GM12878 (cell line): Measurements from ENCODE around the gene FADS1. TPM values are rescaled to one million over a fixed set of nuclear protein-coding genes. Genes with fewer than 3 reads are reported as not detected.

Source experiments
- ATAC-seq: fragments of 200-7000 bp; cut with Tn5 transposase; 3 replicates; pipeline ENCODE4 v1.9.1; 2020; ENCODE audit warnings: mild to moderate bottlenecking, moderate library complexity
- BruUV-seq: library from RNA; stranded (reverse); fragments of 400-500 nt; replicated peaks from 2 replicates; lab custom pipeline; 2021; lab: Mats Ljungman, UMichigan
- CTCF ChIA-PET: fragments of 300-600 bp; sonication (Branson Sonifier 250); formaldehyde crosslinking; extraction: SDS; loops from one replicate; lab custom pipeline; 2021; ENCODE audit warnings: inconsistent platforms; lab: Yijun Ruan, JAX
- POLR2A ChIA-PET: fragments of 350-600 bp; formaldehyde crosslinking; extraction: SDS; loops from one replicate; lab custom pipeline; 2021; ENCODE audit warnings: inconsistent platforms; lab: Charles Lee
- RAD21 ChIA-PET: fragments of 300-600 bp; sonication (Branson Sonifier 250); formaldehyde crosslinking; loops from one replicate; lab custom pipeline; 2023; ENCODE audit warnings: antibody characterized with exemption; ENCODE audit not compliant: unreplicated experiment; lab: Charles Lee
- SMC1A ChIA-PET: fragments of 300-600 bp; sonication (Branson Sonifier 250); formaldehyde crosslinking; loops from one replicate; lab custom pipeline; 2023; ENCODE audit not compliant: unreplicated experiment, uncharacterized antibody; lab: Charles Lee
- DNase-seq: peaks from one replicate; pipeline ENCODE4 v3.0.0-alpha.2; 2011; ENCODE audit warnings: low read depth, low spot score
- FAIRE-seq: peaks from 3 replicates; lab custom pipeline; 2011; peaks lifted over from hg19 to GRCh38; lab: Jason Lieb, UNC
- H2AFZ ChIP-seq: 2 replicates; pipeline ENCODE4 v1.6.0; 2011; ENCODE audit warnings: low read depth, low read length, control low read depth; ENCODE audit not compliant: control insufficient read depth
- H3K27ac ChIP-seq: 2 replicates; pipeline ENCODE4 v1.5.1; 2011; ENCODE audit warnings: control low read depth; ENCODE audit not compliant: control insufficient read depth, insufficient read depth
- H3K27me3 ChIP-seq, 2 experiments: replicated peaks in 1 of 2; 2 replicates each; pipeline versions ENCODE4 v1.6.0 to v1.6.1; 2011; ENCODE audit warnings: low read length in 1 of 2; ENCODE audit not compliant: control insufficient read depth in 2 of 2, insufficient read depth in 2 of 2
- H3K36me3 ChIP-seq, 2 experiments: 2 replicates each; pipeline ENCODE4 v1.5.1; 2011; ENCODE audit warnings: low read length in 1 of 2; ENCODE audit not compliant: control insufficient read depth in 2 of 2, insufficient read depth in 2 of 2
- H3K4me1 ChIP-seq: 2 replicates; pipeline ENCODE4 v1.6.1; 2011; ENCODE audit warnings: mild to moderate bottlenecking, low read length, moderate library complexity, mixed read lengths; ENCODE audit not compliant: control insufficient read depth, insufficient read depth
- H3K4me2 ChIP-seq: 2 replicates; pipeline ENCODE4 v1.6.0; 2011; ENCODE audit warnings: control low read depth; ENCODE audit not compliant: control insufficient read depth, insufficient read depth
- H3K4me3 ChIP-seq: fragments of 200-600 bp; sonication (generic); 2 replicates; pipeline ENCODE4 v1.5.1; 2016
- H3K79me2 ChIP-seq: 2 replicates; pipeline ENCODE4 v1.6.0; 2011; ENCODE audit warnings: low read length; ENCODE audit not compliant: control insufficient read depth, insufficient read depth
- H3K9ac ChIP-seq: 2 replicates; pipeline ENCODE4 v1.8.0; 2011; ENCODE audit warnings: low read length, control low read depth, mixed read lengths; ENCODE audit not compliant: control insufficient read depth, insufficient read depth
- H3K9me3 ChIP-seq: replicated peaks from 3 replicates; pipeline ENCODE4 v1.5.1; 2011; ENCODE audit warnings: mild to moderate bottlenecking, low read length; ENCODE audit not compliant: control insufficient read depth, insufficient read depth
- H4K20me1 ChIP-seq: 2 replicates; pipeline ENCODE4 v1.6.0; 2011; ENCODE audit not compliant: control insufficient read depth, insufficient read depth
- BMI1 ChIP-seq: fragments of 450-650 bp; IDR thresholded peaks from 2 replicates; pipeline ENCODE4 v1.6.1; 2016; ENCODE audit warnings: mild to moderate bottlenecking, moderate library complexity, borderline replicate concordance
- GATAD2B ChIP-seq: fragments of 450-650 bp; conservative IDR thresholded peaks from 2 replicates; pipeline ENCODE4 v1.6.1; 2017; ENCODE audit warnings: low read depth, mild to moderate bottlenecking, moderate library complexity
- HDGF ChIP-seq: fragments of 450-650 bp; IDR thresholded peaks from 2 replicates; pipeline ENCODE4 v1.6.1; 2016; ENCODE audit warnings: antibody characterized with exemption
- IKZF1 ChIP-seq: fragments of 450-650 bp; conservative IDR thresholded peaks from 2 replicates; pipeline ENCODE4 v1.6.1; 2017; ENCODE audit warnings: antibody characterized with exemption, mild to moderate bottlenecking
- NBN ChIP-seq: fragments of 450-650 bp; IDR thresholded peaks from 2 replicates; pipeline ENCODE4 v1.6.1; 2016
- NR2F1 ChIP-seq: fragments of 450-650 bp; conservative IDR thresholded peaks from 2 replicates; pipeline ENCODE4 v1.6.1; 2017; ENCODE audit warnings: mild to moderate bottlenecking
- RB1 ChIP-seq: fragments of 450-650 bp; formaldehyde crosslinking; IDR thresholded peaks from 2 replicates; pipeline ENCODE4 v1.6.1; 2017; ENCODE audit warnings: mild to moderate bottlenecking, borderline replicate concordance
- RELA ChIP-seq: fragments of 450-650 bp; IDR thresholded peaks from 2 replicates; pipeline ENCODE4 v1.8.0; 2014; ENCODE audit warnings: borderline replicate concordance; ENCODE audit not compliant: partially characterized antibody
- SMAD5 ChIP-seq: IDR thresholded peaks from 2 replicates; pipeline ENCODE4 v1.6.1; 2016; ENCODE audit warnings: antibody characterized with exemption, low read depth
- SPI1 ChIP-seq: IDR thresholded peaks from 2 replicates; pipeline ENCODE4 v1.6.1; 2011; ENCODE audit warnings: low read depth, mild to moderate bottlenecking, low read length, moderate library complexity, borderline replicate concordance; ENCODE audit not compliant: insufficient read depth
- TAF1 ChIP-seq: IDR thresholded peaks from 2 replicates; pipeline ENCODE4 v1.6.1; 2011; ENCODE audit warnings: mild to moderate bottlenecking, low read depth, low read length, borderline replicate concordance
- WGBS: methylation state at CpG from one replicate; pipeline ENCODE4 v1.1.6; 2016; ENCODE audit warnings: low lambda C conversion rate; ENCODE audit not compliant: insufficient replicate concordance, insufficient coverage; ENCODE audit errors: missing lambda C conversion rate; 5-methylcytosine and 5-hydroxymethylcytosine counted together
- in situ Hi-C: fragments of 300-500 bp; cut with MboI; formaldehyde crosslinking; loops from 9 replicates; pipeline ENCODE4 v1.14.3; 2018; ENCODE audit warnings: mixed read lengths
- intact Hi-C: fragments of 100-400 bp; cut with micrococcal nuclease; formaldehyde crosslinking; loops from one replicate; pipeline ENCODE4 v1.14.2; 2022; ENCODE audit not compliant: unreplicated experiment
- polyA plus RNA-seq, 11 experiments: library from polyadenylated mRNA; depleted of rRNA in 4 of 11; unstranded in 6 of 11; stranded (reverse) in 5 of 11; fragments of >200 nt; fragmentation: Nextera tagmentation in 4 of 11; fragmentation: Illumina TruSeq in 1 of 11; extraction: Ambion mirVana in 4 of 11; extraction: Trizol in 1 of 11; gene quantifications; 1 replicate in 1 of 11; 2 replicates in 10 of 11; pipeline versions ENCODE4 v1.2.1 to v1.2.3, GENCODE V29; 2011 to 2016; ENCODE audit warnings: inconsistent platforms in 2 of 11, missing spikeins in 2 of 11, low read depth in 1 of 11
- total RNA-seq, 4 experiments: library from RNA; depleted of rRNA in 3 of 4; stranded (reverse); fragments of >200 nt in 3 of 4; fragmentation: Illumina TruSeq in 1 of 4; extraction: Trizol in 1 of 4; gene quantifications; 2 replicates each; pipeline versions ENCODE4 v1.2.1 to v1.2.3, GENCODE V29; 2013 to 2021
- TF ChIP-seq, protein P1 (sequence below): IDR thresholded peaks from 2 replicates; pipeline ENCODE4 v1.6.1; 2011; ENCODE audit warnings: low read depth, low read length, improper control_type of control experiment, borderline replicate concordance

The FADS1 gene
- total and polyA plus RNA-seq, 10 of the 15 experiments (the other 5 are each of a cell fraction or from before 2014, with no cell fraction given): 8.8 to 73.9 (median 39.0) TPM

DNA sequence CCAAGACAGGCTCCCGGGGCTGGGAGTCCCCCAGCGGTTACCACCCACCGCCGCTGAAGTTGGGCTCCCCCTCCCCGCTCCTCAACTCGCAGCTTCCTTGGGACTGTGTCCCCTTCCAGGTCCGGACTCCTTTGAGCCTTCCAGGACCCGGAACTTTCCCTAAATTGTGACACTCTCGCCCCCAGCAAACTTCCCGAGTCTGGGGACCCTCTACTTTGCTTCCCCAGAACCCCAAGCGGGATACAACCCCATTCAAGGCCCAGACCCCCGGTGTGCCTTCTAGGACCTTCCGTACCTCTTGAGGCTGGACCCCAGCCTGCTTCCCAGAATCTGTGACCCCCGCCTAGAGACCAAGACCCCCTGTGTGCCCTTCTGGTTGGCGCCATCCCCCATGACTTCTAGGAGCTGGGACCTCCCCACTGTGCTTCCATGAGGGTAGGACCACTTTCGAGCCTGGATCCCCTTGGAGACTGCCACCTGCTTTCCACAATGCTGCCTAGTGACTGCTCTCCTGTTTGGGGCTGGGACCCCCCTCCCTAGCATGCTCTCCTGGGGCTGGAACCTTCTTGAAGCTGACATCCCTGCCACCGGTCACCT is 63.8 kb downstream of the FADS1 start:
- intact Hi-C loops: no loop called here
- CTCF ChIA-PET: interaction anchor here (0.6 to 4.6 kb wide), 11 partner anchors 9 to 356 kb away, joined by 3 to 35 read pairs (median 4); partner anchors contain the start of genes FEN1 and TMEM258

More for the DNA sequence above, 63.8 kb downstream of the FADS1 start:
- Histone ChIP-seq H3K27me3 (peaks cover 0 to 4% of the 10 kb centered on the region in 2 experiments; a peak in 1 of 4 replicates), H3K9ac (no peak overlapping the region), H3K27ac (no peak overlapping the region), H3K4me2 (peak overlapping the region; percentile 22; the same call in 1 of the 2 replicates), H2AFZ (peak overlapping the region; percentile 33; the same call in 1 of the 2 replicates), H3K9me3 (no peaks in the 10 kb centered on the region), H3K4me3 (no peak overlapping the region), H3K36me3 (no peaks in the 10 kb centered on the region), H3K4me1 (peaks cover 8% of the 10 kb centered on the region), H4K20me1 (no peaks in the 10 kb centered on the region), H3K79me2 (no peaks in the 10 kb centered on the region)
- TF ChIP-seq, protein P1, sequence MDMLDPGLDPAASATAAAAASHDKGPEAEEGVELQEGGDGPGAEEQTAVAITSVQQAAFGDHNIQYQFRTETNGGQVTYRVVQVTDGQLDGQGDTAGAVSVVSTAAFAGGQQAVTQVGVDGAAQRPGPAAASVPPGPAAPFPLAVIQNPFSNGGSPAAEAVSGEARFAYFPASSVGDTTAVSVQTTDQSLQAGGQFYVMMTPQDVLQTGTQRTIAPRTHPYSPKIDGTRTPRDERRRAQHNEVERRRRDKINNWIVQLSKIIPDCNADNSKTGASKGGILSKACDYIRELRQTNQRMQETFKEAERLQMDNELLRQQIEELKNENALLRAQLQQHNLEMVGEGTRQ: no peak
- TF ChIP-seq SPI1 (no peak), GATAD2B (peak; percentile 9), NR2F1 (no peak), NBN (no peak), IKZF1 (peak; percentile 14; the same call in 1 of the 2 replicates), BMI1 (no peak), HDGF (no peak), RELA (no peak), TAF1 (no peak), SMAD5 (no peak), RB1 (0 out of 2 replicates have a peak, but pooled peaks have one; percentile 22)
- DNase-seq (no peak), ATAC-seq (no peak), FAIRE-seq (no peak)
- ChIA-PET RAD21 (interaction anchor here (0.9 to 1.3 kb wide), 6 partner anchors 23 to 44 kb away, joined by 3 to 7 read pairs (median 4); no protein-coding TSS in a partner anchor), POLR2A (interaction anchor here (0.8 to 8.0 kb wide), 5 partner anchors 13 to 213 kb away, joined by 3 to 60 read pairs (median 5); partner anchors contain the start of genes FADS2, FEN1 and TMEM258), SMC1A (interaction anchor here (0.5 to 3.6 kb wide), 7 partner anchors 23 to 710 kb away, joined by 3 to 15 read pairs (median 3); partner anchors contain the start of gene FEN1)
- in situ Hi-C loops: no loop called here
- TSS peak; percentile 51 for BruUV-seq
- 16% methylated on average over 17 of the region's 17 CpGs for WGBS
